Thoracic aorta (tissue), 2 donors: ENCODE measurements around the gene TMEM270. TPM values are rescaled to one million over a fixed set of nuclear protein-coding genes. Genes with fewer than 3 reads are reported as not detected.

Experiments
- ATAC-seq: fragments of 150-250 bp; one replicate; pipeline ENCODE4 v1.8.0; 2017; ENCODE audit warnings: low read depth; ENCODE audit not compliant: insufficient number of reproducible peaks, low FRiP score
- DNase-seq: peaks from one replicate; pipeline ENCODE4 v3.0.0-alpha.2; 2020; ENCODE audit warnings: low spot score
- H3K27ac ChIP-seq, 2 donors: fragments of 200-600 bp; sonication (generic); 1 replicate in 1 of 2; 2 replicates in 1 of 2; pipeline ENCODE4 v1.5.1; 2016; ENCODE audit warnings: mild to moderate bottlenecking in 2 of 2, moderate library complexity in 2 of 2
- H3K27me3 ChIP-seq: fragments of 200-600 bp; sonication (generic); replicated peaks from 2 replicates; pipeline ENCODE4 v1.6.0; 2016; ENCODE audit warnings: mild to moderate bottlenecking; ENCODE audit not compliant: insufficient read depth
- H3K36me3 ChIP-seq: fragments of 200-600 bp; sonication (generic); one replicate; pipeline ENCODE4 v1.5.1; 2016
- H3K4me1 ChIP-seq, 2 donors: fragments of 200-600 bp; sonication (generic); 1 replicate in 1 of 2; 2 replicates in 1 of 2; pipeline versions ENCODE4 v1.5.1 to v1.6.0; 2016; ENCODE audit warnings: low read depth in 2 of 2, mild to moderate bottlenecking in 1 of 2; ENCODE audit not compliant: control insufficient read depth in 1 of 2
- H3K4me3 ChIP-seq: fragments of 200-600 bp; sonication (generic); 2 replicates; pipeline ENCODE4 v1.5.1; 2016; ENCODE audit warnings: mild to moderate bottlenecking
- H3K9me3 ChIP-seq: fragments of 200-600 bp; sonication (generic); 2 replicates; pipeline ENCODE4 v1.5.1; 2016
- total RNA-seq, 2 donors: library from RNA; depleted of rRNA; stranded (reverse); fragments of >200 nt; gene quantifications; one replicate each; pipeline versions ENCODE4 v1.1.0 to v1.2.3, GENCODE V29; 2016
- TF ChIP-seq, protein P1 (sequence below): fragments of 200-600 bp; sonication (generic); IDR thresholded peaks from one replicate; pipeline ENCODE4 v1.5.1; 2019; ENCODE audit warnings: antibody characterized with exemption

Gene TMEM270
- total RNA-seq, 2 donors from 2014 or later: not detected

- Histone ChIP-seq H3K4me3 (no peak overlapping the region), H3K36me3 (no peaks in the 10 kb centered on the region), H3K27ac (peak overlapping the region; percentile 57 to 69), H3K9me3 (no peaks in the 10 kb centered on the region), H3K27me3 (no peaks in the 10 kb centered on the region), H3K4me1 (peaks cover 4 to 31% of the 10 kb centered on the region in 2 donors)
- peak; percentile 26 for ATAC-seq
- TF ChIP-seq, protein P1, sequence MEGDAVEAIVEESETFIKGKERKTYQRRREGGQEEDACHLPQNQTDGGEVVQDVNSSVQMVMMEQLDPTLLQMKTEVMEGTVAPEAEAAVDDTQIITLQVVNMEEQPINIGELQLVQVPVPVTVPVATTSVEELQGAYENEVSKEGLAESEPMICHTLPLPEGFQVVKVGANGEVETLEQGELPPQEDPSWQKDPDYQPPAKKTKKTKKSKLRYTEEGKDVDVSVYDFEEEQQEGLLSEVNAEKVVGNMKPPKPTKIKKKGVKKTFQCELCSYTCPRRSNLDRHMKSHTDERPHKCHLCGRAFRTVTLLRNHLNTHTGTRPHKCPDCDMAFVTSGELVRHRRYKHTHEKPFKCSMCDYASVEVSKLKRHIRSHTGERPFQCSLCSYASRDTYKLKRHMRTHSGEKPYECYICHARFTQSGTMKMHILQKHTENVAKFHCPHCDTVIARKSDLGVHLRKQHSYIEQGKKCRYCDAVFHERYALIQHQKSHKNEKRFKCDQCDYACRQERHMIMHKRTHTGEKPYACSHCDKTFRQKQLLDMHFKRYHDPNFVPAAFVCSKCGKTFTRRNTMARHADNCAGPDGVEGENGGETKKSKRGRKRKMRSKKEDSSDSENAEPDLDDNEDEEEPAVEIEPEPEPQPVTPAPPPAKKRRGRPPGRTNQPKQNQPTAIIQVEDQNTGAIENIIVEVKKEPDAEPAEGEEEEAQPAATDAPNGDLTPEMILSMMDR: no peak
- no peak for DNase-seq
Observed at GRCh38 chr7:73850781-73851207, 10.2 kb upstream of the TMEM270 start.

GRCh38 chr7:73851410-73852338 is 9.3 kb upstream of the TMEM270 start:
- no peak for DNase-seq
- H3K4me1 ChIP-seq: peaks cover 4 to 33% of the 10 kb centered on the region in 2 donors
- peak; percentile 94 for ATAC-seq
- no peaks in the 10 kb centered on the region for H3K9me3 ChIP-seq
- TF ChIP-seq, protein P1: no peak
- H3K27me3 ChIP-seq: no peaks in the 10 kb centered on the region
- peak overlapping the region; percentile 58 to 69 for H3K27ac ChIP-seq
- H3K4me3 ChIP-seq: peak overlapping the region; percentile 14
- H3K36me3 ChIP-seq: no peaks in the 10 kb centered on the region

GRCh38 chr7:73852500-73852899 is 8.5 kb upstream of the TMEM270 start:
- Histone ChIP-seq H3K9me3 (no peaks in the 10 kb centered on the region), H3K27ac (peak overlapping the region in 1 of 2 donors; percentile 69), H3K4me1 (peaks cover 4 to 33% of the 10 kb centered on the region in 2 donors), H3K36me3 (no peaks in the 10 kb centered on the region), H3K4me3 (no peak overlapping the region), H3K27me3 (no peaks in the 10 kb centered on the region)
- TF ChIP-seq, protein P1: no peak
- no peak for ATAC-seq
- no peak for DNase-seq

- Histone ChIP-seq H3K27me3 (no peaks in the 10 kb centered on the region), H3K36me3 (no peaks in the 10 kb centered on the region), H3K4me3 (no peak overlapping the region), H3K9me3 (no peaks in the 10 kb centered on the region), H3K4me1 (peaks cover 0 to 16% of the 10 kb centered on the region in 2 donors), H3K27ac (no peak overlapping the region)
- ATAC-seq (no peak), DNase-seq (no peak)
- TF ChIP-seq, protein P1: no peak
Observed at GRCh38 chr7:73856941-73857340, 4.0 kb upstream of the TMEM270 start.

DNA sequence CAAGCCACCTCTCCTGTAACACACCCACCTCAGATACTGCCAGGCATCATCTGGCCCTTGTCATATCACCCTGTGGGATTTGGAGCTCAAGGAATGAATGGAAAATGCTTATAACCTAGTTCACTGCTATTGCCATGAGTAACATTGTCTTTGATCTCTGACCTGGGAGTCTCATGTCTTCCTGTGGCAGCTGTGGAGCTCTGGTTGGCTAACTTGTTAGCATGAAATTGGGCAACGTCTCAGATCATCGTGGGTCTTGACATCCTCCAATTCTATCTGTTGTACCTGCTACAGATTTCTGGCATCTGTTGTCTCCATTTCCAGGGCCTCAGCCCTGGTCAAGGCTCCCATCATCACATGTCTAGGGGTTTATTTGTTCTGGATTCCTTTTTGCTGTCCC is 2.2 kb upstream of the TMEM270 start:
- Histone ChIP-seq H3K27me3 (no peaks in the 10 kb centered on the region), H3K9me3 (no peaks in the 10 kb centered on the region)
- TF ChIP-seq, protein P1: no peak

More for the DNA sequence above, 2.2 kb upstream of the TMEM270 start:
- H3K4me1 ChIP-seq: peaks cover 0 to 9% of the 10 kb centered on the region in 2 donors
- no peak overlapping the region for H3K4me3 ChIP-seq
- H3K36me3 ChIP-seq: no peaks in the 10 kb centered on the region
- DNase-seq (no peak), ATAC-seq (no peak)
- H3K27ac ChIP-seq: no peak overlapping the region
